HG02588 (cell line): ENCODE results near the gene LAMTOR5.
"Not testable (repeated sequence)": the region's sequence is repeated elsewhere in the genome, so short reads cannot be mapped to it uniquely, and the experiment has no call there.

Source experiments
- ATAC-seq: cut with Tn5 transposase; IDR thresholded peaks from one replicate; pipeline ENCODE4 v1.9.1; 2021; ENCODE audit warnings: mild to moderate bottlenecking, moderate library complexity; ENCODE audit not compliant: unreplicated experiment

Gene LAMTOR5

DNA sequence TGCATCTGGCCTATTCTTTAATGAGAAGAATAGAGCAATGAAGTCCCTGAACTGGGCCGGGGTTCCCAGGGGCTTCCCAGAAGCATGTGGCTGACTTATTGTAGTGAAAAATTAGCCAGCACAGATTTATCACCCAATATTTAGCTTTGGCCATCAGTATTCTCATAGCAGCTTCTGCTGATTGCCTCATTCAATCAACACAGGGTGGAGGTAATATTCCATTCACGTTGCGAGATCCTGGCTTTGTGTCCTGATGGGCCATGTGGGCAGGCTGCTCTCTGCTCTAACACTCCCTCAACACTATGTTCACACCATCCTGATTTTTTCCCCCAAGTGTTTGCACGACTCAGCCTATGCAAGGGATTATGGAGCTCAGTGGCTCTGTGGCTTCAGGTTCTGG is 21.5 kb upstream of the LAMTOR5 start:
- ATAC-seq: no peak

- ATAC-seq: no peak
Observed at GRCh38 chr1:110426854-110427253, 19.4 kb upstream of the LAMTOR5 start.

DNA sequence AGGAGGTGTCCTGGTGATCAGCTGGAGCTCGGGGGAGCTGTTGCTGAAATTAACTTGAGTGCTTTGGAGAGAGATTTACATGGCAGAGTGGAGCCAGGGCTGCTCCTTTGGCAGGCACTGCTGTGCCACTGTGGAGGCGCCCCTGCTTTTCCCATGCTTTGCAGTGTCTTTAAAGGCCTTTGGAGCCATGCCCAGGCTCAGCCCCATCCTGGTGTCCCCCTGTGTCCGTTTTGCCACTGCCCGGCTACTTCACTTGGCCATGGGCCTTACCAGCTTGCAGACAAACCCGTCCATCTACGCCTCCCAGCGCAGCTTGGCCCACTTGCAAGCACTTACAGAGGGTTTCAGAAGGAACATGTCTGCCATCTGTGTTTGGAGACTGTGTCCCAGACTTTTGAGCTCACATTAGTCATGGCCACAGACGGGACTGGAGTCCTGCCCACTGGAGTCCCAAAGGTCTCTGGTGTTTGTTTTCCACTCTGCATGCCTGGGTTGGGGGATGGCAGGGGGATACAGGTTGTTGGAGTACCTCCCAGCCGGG is 18.2 kb upstream of the LAMTOR5 start:
- ATAC-seq: no peak

GRCh38 chr1:110424699-110425611 is 17.5 kb upstream of the LAMTOR5 start:
- no peak for ATAC-seq

GRCh38 chr1:110420874-110421793 is 13.6 kb upstream of the LAMTOR5 start:
- ATAC-seq: no peak

DNA sequence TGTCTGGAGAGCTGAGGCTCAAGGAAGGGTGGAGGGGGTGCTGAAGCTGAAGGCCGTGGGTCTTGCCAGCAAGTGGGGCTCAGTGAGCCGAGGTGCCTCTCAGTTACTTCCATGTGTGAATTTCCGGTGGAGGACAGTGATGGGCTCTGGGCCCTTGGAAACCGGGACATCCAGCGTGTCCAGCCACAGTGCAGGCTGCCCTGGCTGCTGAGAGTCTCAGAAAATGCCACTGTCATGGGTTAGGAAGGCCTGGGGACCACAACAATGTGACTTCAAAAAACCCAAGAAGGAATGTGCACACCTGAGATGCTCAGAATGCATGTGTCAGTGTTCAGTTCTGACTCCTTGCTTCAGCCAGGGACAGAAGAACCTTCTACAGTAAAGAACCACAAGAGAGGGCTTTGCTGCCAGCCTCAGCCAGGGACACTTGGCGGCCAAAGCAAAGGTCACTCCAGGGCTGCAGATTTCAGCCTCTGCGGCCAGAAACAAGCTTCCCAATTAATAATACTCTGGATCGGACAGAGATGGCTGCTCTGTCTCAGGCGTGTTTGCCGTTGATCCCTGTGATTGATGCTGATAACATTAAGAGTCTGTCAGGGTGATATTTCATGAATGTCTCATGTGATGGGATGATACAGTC is 12.6 kb upstream of the LAMTOR5 start:
- no peak for ATAC-seq

GRCh38 chr1:110418729-110419128 is 11.2 kb upstream of the LAMTOR5 start:
- ATAC-seq: no peak

GRCh38 chr1:110413045-110413444 is 5.6 kb upstream of the LAMTOR5 start:
- not testable (repeated sequence) for ATAC-seq

DNA sequence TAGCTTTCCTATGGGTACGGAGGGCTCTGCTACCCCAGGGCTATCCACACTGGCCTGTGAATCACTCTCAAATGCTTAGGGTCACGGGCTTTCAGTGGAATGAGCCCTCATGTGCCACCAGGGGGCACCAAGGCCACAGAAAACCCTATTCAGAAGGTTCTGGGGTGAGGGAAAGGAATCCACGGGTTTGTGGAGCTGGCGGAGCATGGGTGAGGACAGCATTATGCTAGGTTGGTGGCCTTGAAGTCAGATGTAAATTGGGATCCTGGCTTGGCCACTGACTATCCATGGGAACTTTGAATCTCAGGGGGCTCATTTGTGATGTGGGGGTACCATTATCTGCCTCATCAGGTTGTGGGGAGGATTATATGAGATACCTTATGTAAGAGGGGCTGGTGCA is 5.1 kb upstream of the LAMTOR5 start:
- ATAC-seq: peak; percentile 36

GRCh38 chr1:110411173-110411735 is 3.8 kb upstream of the LAMTOR5 start:
- no peak for ATAC-seq

DNA sequence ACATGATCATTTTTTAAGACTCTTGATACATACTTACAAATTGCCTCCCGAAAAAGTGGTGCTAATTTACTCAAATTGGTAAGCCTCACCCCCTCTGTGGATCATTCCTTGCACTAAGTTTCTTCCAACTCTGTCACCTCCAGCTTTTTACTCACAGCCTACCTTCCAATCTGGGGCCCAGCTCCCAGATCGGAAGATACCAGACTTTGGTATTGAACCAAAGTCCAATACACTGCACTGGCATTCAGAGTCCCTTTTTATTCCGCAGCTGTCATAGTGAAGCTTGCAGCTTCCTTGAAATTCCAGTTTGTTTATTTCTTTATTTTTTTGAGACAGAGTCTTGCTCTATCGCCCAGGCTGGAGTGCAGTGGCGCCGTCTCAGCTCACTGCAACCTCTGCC is 1.8 kb upstream of the LAMTOR5 start:
- no peak for ATAC-seq

- ATAC-seq: no peak
Observed at GRCh38 chr1:110408488-110408887, 994 bp upstream of the LAMTOR5 start.

- ATAC-seq: not testable (repeated sequence)
Observed at GRCh38 chr1:110406407-110406806, 1.1 kb downstream of the LAMTOR5 start.

DNA sequence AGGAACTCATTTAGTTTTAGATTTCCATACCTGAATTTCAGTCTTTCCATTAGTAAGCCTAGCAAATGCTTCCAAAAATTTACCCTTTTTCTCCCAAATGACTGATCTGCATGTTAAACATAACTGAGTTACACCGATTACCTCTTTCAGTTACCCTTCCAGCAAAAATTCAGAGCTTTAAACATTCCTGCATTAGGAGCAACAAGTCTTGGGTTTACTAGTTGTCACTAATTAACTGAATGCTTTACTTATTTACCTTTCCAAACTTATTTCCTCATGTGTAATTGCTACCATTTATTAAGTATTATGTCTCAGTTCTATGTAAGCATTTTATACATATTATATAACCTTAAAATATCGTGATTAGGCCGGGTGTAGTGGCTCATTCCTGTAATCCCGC is 3.1 kb downstream of the LAMTOR5 start:
- ATAC-seq: no peak

- ATAC-seq: no peak
Observed at GRCh38 chr1:110403805-110404204, 3.7 kb downstream of the LAMTOR5 start.

DNA sequence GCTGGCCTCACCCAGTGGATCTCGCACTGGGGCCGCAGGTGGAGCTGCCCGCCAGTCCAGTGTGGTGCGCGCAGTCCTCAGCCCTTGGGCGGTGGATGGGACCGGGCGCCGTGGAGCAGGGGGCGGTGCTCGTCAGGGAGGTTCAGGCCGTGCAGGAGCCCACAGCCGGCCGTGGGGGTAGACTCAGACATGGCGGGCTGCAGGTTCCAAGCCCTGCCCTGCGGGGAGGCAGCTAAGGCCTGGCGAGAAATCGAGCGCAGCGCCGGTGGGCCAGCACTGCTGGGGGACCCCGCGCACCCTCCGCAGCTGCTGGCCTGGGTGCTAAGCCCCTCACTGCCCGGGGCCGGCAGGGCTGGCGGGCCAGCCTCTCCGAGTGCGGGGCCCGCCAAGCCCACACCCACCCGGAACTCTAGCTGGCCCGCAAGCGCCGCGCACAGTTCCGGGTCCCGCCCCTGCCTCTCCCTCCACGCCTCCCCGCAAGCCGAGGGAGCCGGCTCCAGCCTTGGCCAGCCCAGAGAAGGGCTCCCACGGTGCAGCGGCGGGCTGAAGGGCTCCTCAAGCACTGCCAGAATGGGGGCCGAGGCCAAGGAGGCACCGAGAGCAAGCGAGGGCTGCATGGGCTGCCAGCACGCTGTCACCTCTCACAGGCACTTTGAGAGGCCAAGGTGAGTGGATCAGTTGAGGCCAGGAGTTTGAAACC is 11.1 kb downstream of the LAMTOR5 start:
- ATAC-seq: not testable (repeated sequence)

DNA sequence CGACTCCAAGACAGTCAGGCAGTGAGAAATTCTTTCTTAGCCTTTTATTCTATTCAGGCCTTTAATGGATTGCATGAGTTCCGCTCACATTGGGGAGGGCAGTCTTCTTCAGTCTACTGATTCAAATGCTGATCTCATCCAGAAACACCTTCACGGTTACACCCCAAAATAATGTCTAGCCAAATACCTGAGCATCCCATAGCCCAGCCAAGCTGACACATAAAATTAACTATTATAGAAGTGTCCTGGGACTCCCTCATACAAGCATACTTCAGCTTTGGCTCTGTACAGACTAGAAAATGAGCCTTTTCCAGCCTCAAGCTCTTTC is 13.0 kb downstream of the LAMTOR5 start:
- no peak for ATAC-seq

DNA sequence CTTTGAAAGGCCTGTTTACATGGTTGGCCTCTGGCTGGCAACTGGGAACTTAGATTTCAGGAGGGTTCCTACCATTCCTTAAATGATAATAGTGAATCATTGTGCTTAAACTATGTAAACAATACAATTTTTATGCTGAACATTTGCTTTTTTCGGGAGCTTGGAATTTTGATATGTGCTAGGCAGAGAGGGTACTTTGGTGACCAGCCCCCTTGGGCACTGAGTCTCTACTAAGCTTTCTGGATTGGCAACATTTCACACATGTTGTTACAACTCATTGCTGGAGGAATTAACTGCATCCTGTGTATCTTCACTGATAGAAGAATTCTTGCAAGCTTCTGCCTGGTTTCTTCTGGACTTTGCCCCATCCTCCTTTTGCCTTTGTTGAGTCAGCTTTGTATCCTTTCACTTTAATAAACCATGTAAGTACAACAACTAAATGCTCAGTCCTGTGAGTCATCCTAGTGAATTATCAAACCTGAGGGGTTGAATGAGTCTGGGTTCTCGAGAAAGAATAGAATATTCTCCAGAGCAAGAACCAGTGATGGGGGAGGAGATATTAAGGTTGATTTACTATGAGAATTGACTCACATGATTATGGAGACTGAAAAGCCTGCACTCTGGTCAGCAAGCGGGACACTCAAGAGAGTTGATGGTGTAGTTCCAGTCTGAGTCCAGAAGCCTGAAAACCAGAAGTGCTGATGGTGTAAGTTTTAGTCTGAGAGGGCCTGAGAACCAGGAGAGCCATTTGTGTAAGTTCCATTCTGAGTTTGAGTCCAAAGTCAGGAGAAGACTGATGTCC is 13.6 kb downstream of the LAMTOR5 start:
- no peak for ATAC-seq

- no peak for ATAC-seq
Observed at GRCh38 chr1:110393286-110393685, 14.2 kb downstream of the LAMTOR5 start.
